K562 (cell line): ENCODE measurements around the gene HSPA6. TPM values are rescaled to one million over a fixed set of nuclear protein-coding genes. Genes with fewer than 3 reads are reported as not detected.

ENCODE experiments used
- ARID3A ChIP-seq: IDR thresholded peaks from 2 replicates; pipeline ENCODE4 v1.6.1; 2012; ENCODE audit warnings: low read depth, low read length, improper control_type of control experiment, borderline replicate concordance
- ARNT ChIP-seq, 2 experiments: fragments of 450-650 bp; IDR thresholded peaks; 2 replicates each; pipeline ENCODE4 v1.6.1; 2016; ENCODE audit warnings: mild to moderate bottlenecking in 1 of 2
- BRD9 ChIP-seq: fragments of 450-650 bp; IDR thresholded peaks from 2 replicates; pipeline ENCODE4 v1.6.1; 2018; ENCODE audit warnings: low read depth; ENCODE audit not compliant: partially characterized antibody
- CBFA2T3 ChIP-seq: fragments of 450-650 bp; IDR thresholded peaks from 2 replicates; pipeline ENCODE4 v1.6.1; 2017
- CTBP1 ChIP-seq: fragments of 450-650 bp; IDR thresholded peaks from 2 replicates; pipeline ENCODE4 v1.6.1; 2016; ENCODE audit warnings: borderline replicate concordance
- DACH1 ChIP-seq: fragments of 450-650 bp; IDR thresholded peaks from 2 replicates; pipeline ENCODE4 v1.6.1; 2018; ENCODE audit not compliant: partially characterized antibody
- EP300 ChIP-seq: IDR thresholded peaks from 2 replicates; pipeline ENCODE4 v1.6.1; 2012; ENCODE audit warnings: low read length, improper control_type of control experiment
- ETV5 ChIP-seq: sonication (generic); formaldehyde crosslinking; IDR thresholded peaks from 2 replicates; pipeline ENCODE4 v1.4.0; 2020; ENCODE audit warnings: low read depth, mild to moderate bottlenecking, missing genetic modification reagents
- FOXK2 ChIP-seq, 2 experiments: fragments of 450-650 bp; IDR thresholded peaks in 1 of 2; conservative IDR thresholded peaks in 1 of 2; 2 replicates each; pipeline ENCODE4 v1.6.1; 2016; ENCODE audit warnings: low read depth in 2 of 2, mild to moderate bottlenecking in 1 of 2
- GABPA ChIP-seq: fragments of 200-800 bp; sonication (Bioruptor generic); conservative IDR thresholded peaks from 2 replicates; pipeline ENCODE4 v1.6.1; 2016; ENCODE audit warnings: low read depth, missing genetic modification characterization, missing compliant biosample characterization
- HDAC1 ChIP-seq, 2 experiments: fragments of 450-650 bp; IDR thresholded peaks; 2 replicates each; pipeline ENCODE4 v1.6.1; 2016 to 2017; ENCODE audit warnings: inconsistent platforms in 1 of 2, mild to moderate bottlenecking in 1 of 2, moderate library complexity in 1 of 2
- HDAC3 ChIP-seq: fragments of 450-650 bp; IDR thresholded peaks from 2 replicates; pipeline ENCODE4 v1.6.1; 2018; ENCODE audit warnings: borderline replicate concordance, mild to moderate bottlenecking, moderate library complexity; ENCODE audit not compliant: partially characterized antibody
- NBN ChIP-seq: fragments of 450-650 bp; IDR thresholded peaks from 2 replicates; pipeline ENCODE4 v1.6.1; 2016; ENCODE audit warnings: low read depth, mild to moderate bottlenecking
- NFRKB ChIP-seq: fragments of 450-650 bp; IDR thresholded peaks from 2 replicates; pipeline ENCODE4 v1.6.1; 2016; ENCODE audit warnings: low read depth
- NRF1 ChIP-seq, 2 experiments: fragments of 450-650 bp; IDR thresholded peaks in 1 of 2; conservative IDR thresholded peaks in 1 of 2; 2 replicates each; pipeline ENCODE4 v1.6.1; 2014; ENCODE audit warnings: mild to moderate bottlenecking in 2 of 2
- PHF21A ChIP-seq: fragments of 450-650 bp; IDR thresholded peaks from 2 replicates; pipeline ENCODE4 v1.6.1; 2017; ENCODE audit warnings: low read depth, borderline replicate concordance
- POLR2B ChIP-seq: fragments of 450-650 bp; IDR thresholded peaks from 2 replicates; pipeline ENCODE4 v1.6.1; 2018; ENCODE audit warnings: low read depth; ENCODE audit not compliant: partially characterized antibody
- SMARCA4 ChIP-seq: fragments of 450-650 bp; IDR thresholded peaks from 2 replicates; pipeline ENCODE4 v1.6.1; 2016
- TAL1 ChIP-seq: fragments of 450-650 bp; IDR thresholded peaks from 2 replicates; pipeline ENCODE4 v1.6.1; 2016; ENCODE audit warnings: mild to moderate bottlenecking
- ZBTB5 ChIP-seq: fragments of 450-650 bp; IDR thresholded peaks from 2 replicates; pipeline ENCODE4 v1.6.1; 2017; ENCODE audit warnings: antibody characterized with exemption
- ZNF592 ChIP-seq: fragments of 450-650 bp; IDR thresholded peaks from 2 replicates; pipeline ENCODE4 v1.6.1; 2017; ENCODE audit warnings: antibody characterized with exemption, mild to moderate bottlenecking
- polyA plus RNA-seq, 8 experiments: library from polyadenylated mRNA; depleted of rRNA in 4 of 8; stranded (reverse) in 5 of 8; unstranded in 3 of 8; fragments of >200 nt; fragmentation: Nextera tagmentation in 2 of 8; fragmentation: Illumina TruSeq in 1 of 8; extraction: Ambion mirVana in 2 of 8; extraction: Trizol in 1 of 8; gene quantifications; 2 replicates each; pipeline versions ENCODE4 v1.2.1 to v1.2.3, GENCODE V29; 2011 to 2014; ENCODE audit warnings: inconsistent platforms in 1 of 8, missing spikeins in 1 of 8
- total RNA-seq, 7 experiments: library from RNA; depleted of rRNA in 6 of 7; stranded (reverse); fragments of >200 nt in 6 of 7; fragmentation: Illumina TruSeq in 2 of 7; extraction: Trizol in 2 of 7; gene quantifications; 2 replicates each; pipeline versions ENCODE4 v1.2.1 to v1.2.3, GENCODE V29; 2011 to 2021; ENCODE audit warnings: low replicate concordance in 1 of 7

Gene HSPA6
- total and polyA plus RNA-seq, 9 of the 15 experiments (the other 6 are each of a cell fraction or from before 2014, with no cell fraction given), result 0.15 to 10.0 (median 2.4) TPM

GRCh38 chr1:161542091-161542559 is 17.8 kb downstream of the HSPA6 start (continued):
- TF ChIP-seq HDAC3 (peak; percentile 21), FOXK2 (conservative IDR thresholded peaks at IDR 0.05 in 1 of 2, IDR thresholded peaks at IDR 0.05 in 1 of 2; ENCODE audit: low read depth in 2 of 2) (peak in 1 of 2 experiments; percentile 46; a peak in 1 of 4 replicates), NBN (peak; percentile 26; the same call in 1 of the 2 replicates), PHF21A (peak; percentile 75; the same call in 1 of the 2 replicates), GABPA (tag) (0 out of 2 replicates have a peak, but pooled peaks have one; percentile 22), ZNF592 (peak; percentile 57; the same call in 1 of the 2 replicates), POLR2B (peak; percentile 47), DACH1 (peak; percentile 55), BRD9 (peak; percentile 62), HDAC1 (IDR thresholded peaks at IDR 0.05) (peak in 1 of 2 experiments; percentile 73; a peak in 1 of 4 replicates), NRF1 (conservative IDR thresholded peaks at IDR 0.05 in 1 of 2, IDR thresholded peaks at IDR 0.05 in 1 of 2) (0 out of 4 replicates have a peak, but pooled peaks of 1 of the 2 experiments have one; percentile 21), EP300 (peak; percentile 74), ETV5 (CRISPR knock-in tag) (peak; percentile 48; the same call in 1 of the 2 replicates), ARID3A (peak; percentile 86), NFRKB (peak; percentile 41; the same call in 1 of the 2 replicates), ARNT (IDR thresholded peaks at IDR 0.05) (peak in 1 of 2 experiments; percentile 44; a peak in 1 of 4 replicates), CTBP1 (peak; percentile 82), TAL1 (peak; percentile 53), SMARCA4 (peak; percentile 80), ZBTB5 (peak; percentile 68; the same call in 1 of the 2 replicates), CBFA2T3 (peak; percentile 47; the same call in 1 of the 2 replicates)
